Small intestine (tissue), 7 donors: ENCODE measurements around the gene ARID1A. TPM values are rescaled to one million over a fixed set of nuclear protein-coding genes. Genes with fewer than 3 reads are reported as not detected.
"Not testable (repeated sequence)": the region's sequence is repeated elsewhere in the genome, so short reads cannot be mapped to it uniquely, and the experiment has no call there.

ENCODE experiments used
- DNase-seq, 2 donors: peaks; one replicate each; pipeline versions ENCODE4 v3.0.0 to v3.0.0-alpha.2; 2013
- FAIRE-seq: peaks from 2 replicates; lab custom pipeline; 2012; peaks lifted over from hg19 to GRCh38; lab: Jason Lieb, UNC
- H3K27ac ChIP-seq, 3 donors: one replicate each; pipeline ENCODE4 v1.5.1; 2013; ENCODE audit warnings: low read length in 2 of 3, mild to moderate bottlenecking in 2 of 3, control low read depth in 1 of 3, inconsistent platforms in 1 of 3, low read depth in 1 of 3, moderate library complexity in 1 of 3
- H3K27me3 ChIP-seq, 3 donors: one replicate each; pipeline ENCODE4 v1.6.1; 2013; ENCODE audit warnings: low read length in 3 of 3, inconsistent platforms in 1 of 3; ENCODE audit not compliant: control insufficient read depth in 3 of 3, insufficient read depth in 3 of 3
- H3K36me3 ChIP-seq, 3 donors: one replicate each; pipeline ENCODE4 v1.6.1; 2013; ENCODE audit warnings: low read length in 3 of 3, inconsistent platforms in 1 of 3, low read depth in 1 of 3, mild to moderate bottlenecking in 1 of 3, moderate library complexity in 1 of 3; ENCODE audit not compliant: control insufficient read depth in 3 of 3, insufficient read depth in 2 of 3
- H3K4me1 ChIP-seq, 3 donors: one replicate each; pipeline ENCODE4 v1.6.1; 2013; ENCODE audit warnings: low read length in 2 of 3, inconsistent platforms in 1 of 3, low read depth in 1 of 3, mild to moderate bottlenecking in 1 of 3, moderate library complexity in 1 of 3; ENCODE audit not compliant: control insufficient read depth in 3 of 3, insufficient read depth in 2 of 3
- H3K4me3 ChIP-seq, 3 donors: one replicate each; pipeline ENCODE4 v1.5.1; 2013; ENCODE audit warnings: low read length in 3 of 3, control low read depth in 1 of 3, inconsistent platforms in 1 of 3, low read depth in 1 of 3, mild to moderate bottlenecking in 1 of 3, moderate library complexity in 1 of 3
- H3K9me3 ChIP-seq, 2 donors: one replicate each; pipeline ENCODE4 v1.6.1; 2013; ENCODE audit warnings: low read depth in 1 of 2, low read length in 1 of 2; ENCODE audit not compliant: control insufficient read depth in 2 of 2, insufficient read depth in 1 of 2
- WGBS, 3 donors: extraction: QIAGEN DNeasy Blood & Tissue Kit; methylation state at CpG; one replicate each; pipeline ENCODE4 v1.1.7; 2013; 5-methylcytosine and 5-hydroxymethylcytosine counted together
- polyA plus RNA-seq, 4 donors: library from polyadenylated mRNA; stranded (reverse) in 3 of 4; unstranded in 1 of 4; fragments of 200-250 nt in 3 of 4; fragments of 120-200 nt in 1 of 4; gene quantifications; one replicate each; pipeline versions ENCODE4 v1.2.1 to v1.2.3, GENCODE V29; 2013
- donor health status: healthy with polysubstance abuse.
- donor health status: control.
- donor health status: control.
- donor health status: Bipolar disorder and iron deficiency.
- donor health status: healthy.

The ARID1A gene
- polyA plus RNA-seq, 4 donors = 7.8 to 59.7 (median 18.7) TPM

DNA sequence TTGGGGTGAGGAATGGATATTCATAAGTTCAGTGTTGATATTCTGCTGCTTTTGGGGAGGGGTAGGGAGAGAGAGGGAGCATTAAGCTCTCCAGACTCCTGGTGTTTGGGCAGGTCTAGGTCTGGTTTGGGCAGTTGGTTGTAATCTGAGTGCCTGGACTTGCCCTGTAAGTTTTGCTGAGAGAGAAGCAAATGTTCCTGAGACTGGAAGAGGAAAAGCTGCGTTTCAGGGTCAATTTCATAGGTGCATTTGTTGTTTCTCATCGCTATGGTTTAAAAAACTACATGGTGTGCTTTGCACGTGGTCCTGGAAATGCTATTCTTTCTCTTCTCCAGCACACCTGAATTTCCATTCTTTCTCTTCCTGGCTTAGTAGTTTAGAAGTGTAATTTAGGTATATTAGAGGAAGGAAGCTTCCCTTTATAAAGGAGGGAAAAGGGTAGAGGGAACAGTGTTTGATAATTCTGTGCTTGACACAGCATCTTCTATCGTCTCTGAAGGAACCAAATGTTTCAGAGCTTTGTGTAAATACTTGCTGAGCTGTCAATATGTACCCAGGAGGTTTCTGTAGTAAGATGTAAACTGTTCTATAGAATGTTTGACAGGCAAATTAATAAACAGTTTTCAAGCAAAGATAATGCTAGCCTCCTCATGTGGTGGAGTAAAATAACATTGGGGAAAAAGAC is 6.3 kb downstream of the ARID1A start:
- Histone ChIP-seq H3K27me3 (no peaks in the 10 kb centered on the region), H3K36me3 (peaks cover 0 to 6% (median 0%) of the 10 kb centered on the region in 3 donors), H3K4me3 (no peak overlapping the region), H3K9me3 (no peaks in the 10 kb centered on the region), H3K27ac (peak overlapping the region in 1 of 3 donors; percentile 36), H3K4me1 (peaks cover 37 to 67% (median 60%) of the 10 kb centered on the region in 3 donors)
- DNase-seq = no peak
- FAIRE-seq = no peak
- 14 to 22% (median 15%) methylated on average over 4 of the region's 4 CpGs for WGBS, 3 donors

DNA sequence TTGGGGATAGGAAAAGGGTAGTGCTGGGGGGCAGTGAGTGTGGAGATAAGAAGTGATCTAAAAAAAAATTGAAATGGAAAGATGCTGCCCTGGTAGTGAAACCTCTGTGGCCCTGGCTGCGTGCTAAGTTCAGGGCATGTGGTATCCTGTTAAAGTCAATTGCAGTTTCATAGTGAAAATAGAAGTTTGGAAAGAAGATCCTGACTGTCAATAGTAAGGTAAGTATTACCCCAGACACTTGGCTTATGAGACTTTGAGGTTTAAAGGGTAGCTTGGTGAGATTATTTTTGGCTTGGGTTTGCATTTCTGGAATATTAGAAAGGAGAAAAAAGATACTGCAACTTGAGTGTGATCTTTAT is 6.8 kb downstream of the ARID1A start:
- H3K36me3 ChIP-seq = peaks cover 0 to 9% (median 0%) of the 10 kb centered on the region in 3 donors
- 42 to 57% (median 46%) methylated on average over 1 of the region's 1 CpG for WGBS, 3 donors
- H3K4me1 ChIP-seq = peaks cover 37 to 68% (median 60%) of the 10 kb centered on the region in 3 donors
- FAIRE-seq (no peak), DNase-seq (no peak)
- H3K27me3 ChIP-seq = no peaks in the 10 kb centered on the region
- H3K27ac ChIP-seq = no peak overlapping the region
- no peaks in the 10 kb centered on the region for H3K9me3 ChIP-seq
- H3K4me3 ChIP-seq = no peak overlapping the region

DNA sequence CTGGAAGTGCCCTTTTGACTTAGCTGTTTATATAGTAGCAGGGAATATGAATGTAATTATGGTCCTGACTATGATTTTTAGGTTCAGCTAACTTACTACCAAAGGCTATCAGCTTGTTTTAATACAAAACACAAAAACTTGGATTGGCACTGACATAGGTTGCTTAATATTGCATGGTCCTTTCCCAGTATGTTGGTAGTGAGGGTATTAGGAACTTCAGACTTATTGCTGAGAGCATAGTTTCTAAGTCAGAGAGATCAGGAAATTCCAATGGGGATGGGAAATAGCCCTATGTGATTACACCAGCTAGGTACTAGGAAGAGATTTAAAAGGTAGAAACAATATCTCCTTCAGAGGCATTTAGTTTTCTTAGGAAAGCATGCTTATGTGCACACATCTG is 7.7 kb downstream of the ARID1A start:
- FAIRE-seq = no peak
- no peak overlapping the region for H3K4me3 ChIP-seq
- H3K27ac ChIP-seq = no peak overlapping the region

DNA sequence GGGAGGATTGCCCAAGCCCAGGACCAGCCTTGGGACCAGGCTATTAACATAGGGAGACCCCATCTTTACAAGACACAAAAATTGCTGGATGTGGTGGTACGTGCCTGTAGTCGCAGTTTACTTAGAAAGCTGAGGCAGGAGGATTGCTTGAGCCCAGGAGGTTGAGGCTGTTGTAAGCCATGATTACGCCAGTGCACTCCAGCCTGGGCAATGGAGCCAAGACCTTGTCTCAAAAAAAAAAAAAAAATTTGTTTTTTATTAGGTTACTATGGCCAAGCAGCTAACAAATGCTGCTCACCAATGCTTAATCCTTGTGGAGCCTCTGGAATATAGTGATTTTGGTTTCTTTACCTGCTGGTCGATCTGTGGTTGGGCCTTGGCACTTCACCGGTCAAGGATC is 8.8 kb downstream of the ARID1A start:
- Histone ChIP-seq H3K4me3 (no peak overlapping the region), H3K9me3 (no peaks in the 10 kb centered on the region), H3K27ac (no peak overlapping the region), H3K36me3 (peaks cover 0 to 21% (median 3%) of the 10 kb centered on the region in 3 donors), H3K4me1 (peaks cover 33 to 55% (median 54%) of the 10 kb centered on the region in 3 donors), H3K27me3 (no peaks in the 10 kb centered on the region)
- no peak for FAIRE-seq
- DNase-seq = no peak
- WGBS, 3 donors = 85 to 94% (median 92%) methylated on average over 5 of the region's 5 CpGs

More for the DNA sequence above, 7.7 kb downstream of the ARID1A start:
- H3K27me3 ChIP-seq = no peaks in the 10 kb centered on the region
- peaks cover 0 to 11% (median 0%) of the 10 kb centered on the region in 3 donors for H3K36me3 ChIP-seq
- peaks cover 37 to 65% (median 60%) of the 10 kb centered on the region in 3 donors for H3K4me1 ChIP-seq
- DNase-seq = no peak
- H3K9me3 ChIP-seq = no peaks in the 10 kb centered on the region

DNA sequence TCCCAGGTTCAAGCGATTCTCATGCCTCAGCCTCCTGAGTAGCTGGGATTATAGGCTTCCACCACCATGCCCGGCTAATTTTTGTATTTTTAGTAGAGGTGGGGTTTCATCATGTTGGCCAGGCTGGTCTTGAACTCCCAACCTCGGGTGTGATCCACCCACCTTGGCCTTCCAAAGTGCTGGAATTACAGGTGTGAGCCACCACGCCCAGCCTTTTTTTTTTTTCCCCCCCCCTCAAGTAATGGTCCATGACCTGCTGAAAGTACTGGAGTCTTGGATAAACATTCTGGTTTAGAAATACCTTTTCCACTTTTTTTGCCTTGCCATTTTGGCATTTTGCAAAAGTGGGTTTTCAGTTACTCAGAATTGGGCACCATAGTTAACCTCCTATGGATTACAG is 9.4 kb downstream of the ARID1A start:
- Histone ChIP-seq H3K4me1 (peaks cover 32 to 51% (median 49%) of the 10 kb centered on the region in 3 donors), H3K36me3 (peaks cover 0 to 23% (median 3%) of the 10 kb centered on the region in 3 donors)
- H3K27ac ChIP-seq, H3K4me3 ChIP-seq, FAIRE-seq, H3K27me3 ChIP-seq, DNase-seq, H3K9me3 ChIP-seq: not testable (repeated sequence)
- 70 to 82% (median 79%) methylated on average over 4 of the region's 4 CpGs for WGBS, 3 donors

DNA sequence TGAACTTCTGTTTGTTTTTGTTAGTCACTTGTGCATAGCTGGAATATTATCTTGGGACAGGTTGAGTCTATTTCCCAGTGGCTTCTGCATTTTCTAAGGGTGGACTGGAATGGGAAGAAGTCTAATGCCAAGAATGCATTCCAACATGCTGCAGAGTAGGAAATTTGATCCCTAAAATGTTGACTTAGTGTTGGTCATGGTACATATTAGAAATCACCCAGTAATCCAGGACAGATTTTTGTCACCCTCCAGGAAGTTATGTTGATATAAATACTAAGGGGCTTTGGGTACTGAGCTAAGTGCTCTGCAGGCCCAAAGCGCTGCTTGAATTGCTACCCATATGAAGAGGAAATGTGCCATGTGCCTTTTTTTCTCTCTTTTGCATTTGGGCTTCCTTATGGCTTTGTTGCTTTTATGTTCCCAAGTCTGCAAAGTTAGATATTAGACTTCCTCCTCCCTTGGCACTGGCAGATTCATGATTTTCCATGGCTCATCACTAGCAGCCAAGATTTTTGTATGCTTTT is 10.0 kb downstream of the ARID1A start:
- Histone ChIP-seq H3K9me3 (no peaks in the 10 kb centered on the region), H3K27ac (peak overlapping the region; percentile 31 to 55 (median 40)), H3K4me1 (peaks cover 29 to 47% (median 45%) of the 10 kb centered on the region in 3 donors), H3K36me3 (peaks cover 0 to 24% (median 3%) of the 10 kb centered on the region in 3 donors), H3K4me3 (no peak overlapping the region), H3K27me3 (no peaks in the 10 kb centered on the region)
- DNase-seq (no peak), FAIRE-seq (no peak)
- WGBS, 3 donors = 24 to 58% (median 50%) methylated on average over 1 of the region's 1 CpG

DNA sequence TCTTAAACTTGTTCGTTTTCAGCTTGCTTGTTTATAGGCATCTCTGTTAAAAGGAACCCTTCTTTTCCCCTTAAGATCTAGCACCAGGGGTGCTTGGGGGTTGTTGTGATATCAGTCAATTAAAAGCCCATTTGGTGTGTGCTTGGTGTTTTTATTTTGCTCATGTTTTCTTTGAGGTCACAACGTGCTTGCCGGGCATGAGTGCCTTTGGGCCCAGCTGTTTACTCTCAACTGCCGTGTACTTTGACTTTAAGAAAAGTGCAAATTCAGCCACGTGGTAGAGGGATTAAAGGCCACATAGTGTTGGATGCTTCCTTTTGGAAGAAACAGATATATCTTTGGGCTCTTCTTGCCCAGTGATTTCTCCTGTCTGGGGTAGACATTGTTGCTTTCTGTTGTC is 10.5 kb downstream of the ARID1A start:
- Histone ChIP-seq H3K9me3 (no peaks in the 10 kb centered on the region), H3K4me1 (peaks cover 26 to 42% (median 40%) of the 10 kb centered on the region in 3 donors), H3K36me3 (peaks cover 0 to 29% (median 3%) of the 10 kb centered on the region in 3 donors), H3K27ac (peak overlapping the region; percentile 31 to 55 (median 40)), H3K27me3 (no peaks in the 10 kb centered on the region), H3K4me3 (no peak overlapping the region)
- 1 to 6% (median 4%) methylated on average over 5 of the region's 5 CpGs for WGBS, 3 donors
- DNase-seq = peak; percentile 73 to 87
- no peak for FAIRE-seq

DNA sequence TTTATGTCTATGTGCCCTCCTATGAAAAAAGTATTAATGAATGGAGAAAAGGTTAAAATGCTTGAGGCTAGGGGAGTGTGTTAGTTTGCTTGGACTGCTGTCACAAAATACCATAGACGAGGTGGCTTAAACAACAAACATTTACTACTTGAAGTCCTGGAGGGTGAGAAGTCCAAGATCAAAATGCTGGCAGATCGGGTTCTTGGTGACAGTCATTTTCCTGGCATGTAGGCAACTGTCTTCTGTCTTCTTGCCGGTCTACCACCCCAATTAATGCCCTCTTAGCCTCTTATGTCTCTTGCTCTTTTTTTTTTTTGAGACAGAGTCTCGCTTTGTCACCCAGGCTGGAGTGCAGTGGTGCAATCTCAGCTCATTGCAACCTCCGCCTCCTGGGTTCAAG is 15.0 kb downstream of the ARID1A start:
- H3K27me3 ChIP-seq = no peaks in the 10 kb centered on the region
- peaks cover 0 to 42% (median 3%) of the 10 kb centered on the region in 3 donors for H3K36me3 ChIP-seq
- no peaks in the 10 kb centered on the region for H3K9me3 ChIP-seq
- H3K4me3 ChIP-seq = no peak overlapping the region
- 86 to 92% (median 87%) methylated on average over 5 of the region's 5 CpGs for WGBS, 3 donors
- no peak overlapping the region for H3K27ac ChIP-seq
- no peak for DNase-seq
- peaks cover 6 to 15% (median 14%) of the 10 kb centered on the region in 3 donors for H3K4me1 ChIP-seq
- no peak for FAIRE-seq
